NCI-H526 treated with DMSO at 0.1 percent for 48 hours (cell line): ENCODE results near the gene PPM1H.
"Not testable (repeated sequence)": the region's sequence is repeated elsewhere in the genome, so short reads cannot be mapped to it uniquely, and the experiment has no call there.

Source experiments
- DNase-seq: peaks from one replicate; lab custom pipeline; 2025; lab: John Stamatoyannopoulos, UW

Gene PPM1H

DNA sequence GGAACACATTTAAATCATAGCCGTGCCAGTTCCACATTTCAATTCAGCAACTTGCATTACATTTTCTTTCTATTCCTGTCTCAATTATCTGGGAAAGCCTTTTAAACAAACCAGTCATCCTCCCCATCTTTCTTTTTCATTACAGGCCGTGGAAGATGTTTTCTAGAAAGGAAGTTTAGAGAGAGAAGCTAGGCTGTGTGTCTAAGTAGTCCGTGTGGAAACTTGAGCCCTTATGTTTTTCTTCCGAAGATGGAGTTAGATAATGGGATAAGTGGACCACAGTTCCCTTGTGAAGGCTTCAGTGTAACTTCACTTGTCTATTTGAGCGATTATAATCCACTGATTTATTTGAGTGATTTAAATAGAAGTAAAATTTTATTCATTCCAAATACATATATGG lies 12.4 kb upstream of the PPM1H start:
- no peak for DNase-seq

DNA sequence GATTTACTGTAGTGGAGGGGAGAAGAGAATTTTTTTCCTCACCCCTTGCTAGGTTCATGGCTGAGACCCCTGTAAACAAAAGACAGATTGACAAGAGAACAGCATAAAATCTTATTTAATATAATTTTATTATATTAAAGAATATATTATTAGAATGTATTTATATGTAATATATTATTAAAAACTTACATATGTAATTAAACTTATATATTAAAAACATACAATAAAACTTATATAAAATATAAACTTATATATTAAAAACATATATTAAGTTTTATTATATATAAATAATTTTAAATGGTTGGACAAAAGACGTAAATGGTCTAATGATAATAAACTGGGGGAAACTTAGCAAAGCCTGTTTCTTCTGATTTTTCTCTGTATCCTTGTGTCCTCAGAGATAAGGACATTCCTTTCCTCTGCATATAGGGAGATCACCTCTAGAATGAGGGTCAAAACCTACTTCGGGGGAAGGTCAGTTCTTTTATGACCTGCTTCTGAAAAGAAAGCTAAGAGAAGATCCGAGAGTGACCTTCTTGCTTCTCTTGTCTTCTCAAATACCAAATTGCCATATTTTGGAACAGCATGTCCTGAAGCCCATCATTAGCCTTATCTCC lies 8.9 kb upstream of the PPM1H start:
- no peak for DNase-seq

DNA sequence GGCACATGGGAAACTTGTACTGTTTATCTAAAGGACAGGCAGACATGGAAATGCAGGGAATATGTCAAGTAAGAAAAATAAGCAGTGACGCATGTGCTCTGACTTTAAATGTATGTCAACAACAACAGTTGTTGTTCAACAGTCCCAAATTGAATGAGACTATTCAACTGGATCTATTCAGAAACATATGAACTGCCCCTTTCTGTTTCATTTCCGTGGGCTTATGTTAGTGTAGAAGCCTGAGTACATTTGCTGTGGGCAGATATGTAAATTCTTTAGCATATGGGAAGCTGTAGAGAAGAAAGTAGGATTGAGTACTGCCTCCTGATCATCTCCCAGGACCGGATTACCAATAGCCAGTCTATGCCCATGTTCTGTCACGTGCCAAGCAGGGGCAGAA lies 7.4 kb upstream of the PPM1H start:
- DNase-seq = not testable (repeated sequence)

DNA sequence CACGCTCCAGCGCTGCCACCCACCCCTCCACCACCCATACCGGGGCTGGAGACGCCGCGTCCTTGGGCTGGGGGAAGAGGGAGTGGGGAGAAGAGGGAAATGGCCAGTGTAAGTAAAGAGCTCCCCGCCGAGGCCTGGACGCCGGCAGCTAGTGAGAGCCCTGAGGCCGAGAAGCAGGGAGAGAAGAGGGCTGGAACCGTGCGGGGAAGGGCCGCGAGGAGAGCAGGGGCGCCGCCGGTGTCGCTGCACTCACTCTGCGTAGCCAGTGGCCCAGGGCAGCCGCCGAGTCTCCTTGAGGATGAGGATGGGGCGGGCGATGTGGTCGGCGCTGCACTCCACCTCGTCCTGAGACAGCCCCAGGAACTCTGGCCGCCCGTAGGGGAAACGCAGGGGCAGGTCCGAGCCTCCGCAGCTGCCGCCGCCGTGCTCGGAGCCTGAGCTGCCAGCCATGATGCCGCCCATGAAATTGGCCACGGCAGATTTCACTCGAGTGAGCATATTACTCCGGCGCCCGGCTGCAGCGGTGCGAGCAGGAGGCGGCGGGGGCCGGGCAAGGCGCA lies 631 bp downstream of the PPM1H start:
- peak; percentile 30 for DNase-seq

DNA sequence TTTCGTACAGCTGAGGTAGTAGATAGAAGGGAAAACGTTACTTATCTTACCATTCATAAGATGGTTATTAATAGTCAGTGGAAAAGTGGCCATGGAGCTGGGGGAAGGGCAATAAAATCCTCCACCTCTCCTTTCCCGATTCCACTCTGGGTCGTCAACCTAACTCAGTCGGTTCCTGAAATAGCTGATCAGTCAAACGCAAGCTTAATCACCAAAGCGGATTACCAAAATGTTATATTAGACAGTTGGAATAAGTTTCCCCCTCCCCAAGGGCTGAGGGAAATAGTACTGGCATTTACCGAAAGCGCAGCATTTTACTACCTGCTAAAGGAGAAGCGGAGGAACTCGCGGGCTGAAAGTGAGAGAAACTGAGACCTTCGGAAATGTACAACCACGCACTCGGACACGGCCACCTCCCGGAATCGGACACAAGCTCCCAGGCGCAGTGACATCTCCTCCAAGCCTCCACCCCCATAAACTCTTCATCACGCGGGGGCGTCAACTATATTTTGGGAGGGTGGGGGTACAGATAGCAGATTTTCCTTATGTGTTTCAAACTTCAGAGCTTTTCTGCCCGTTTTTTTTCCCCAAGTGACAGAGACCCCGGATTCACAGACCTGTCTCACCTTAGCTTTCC lies 1.2 kb downstream of the PPM1H start:
- DNase-seq = peak; percentile 69

DNA sequence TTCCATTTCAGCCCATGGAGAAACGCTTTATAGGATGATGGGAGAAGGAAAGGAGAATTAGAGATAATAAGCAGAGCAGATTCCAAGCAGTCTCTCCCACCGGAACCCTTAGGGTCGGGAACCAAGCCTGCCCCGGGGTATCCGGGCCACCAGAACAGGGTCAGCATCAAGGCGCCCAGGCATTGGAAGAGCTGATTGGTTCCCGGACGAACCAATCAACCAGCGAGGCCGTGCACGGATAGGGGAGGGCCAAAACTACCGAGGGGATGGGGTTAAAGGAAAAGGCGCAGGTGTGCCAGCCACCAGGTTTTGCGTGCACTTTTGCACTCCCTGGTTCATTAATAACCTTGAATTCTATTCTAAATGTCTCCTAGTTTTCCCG lies 1.7 kb downstream of the PPM1H start:
- DNase-seq = peak; percentile 85

DNA sequence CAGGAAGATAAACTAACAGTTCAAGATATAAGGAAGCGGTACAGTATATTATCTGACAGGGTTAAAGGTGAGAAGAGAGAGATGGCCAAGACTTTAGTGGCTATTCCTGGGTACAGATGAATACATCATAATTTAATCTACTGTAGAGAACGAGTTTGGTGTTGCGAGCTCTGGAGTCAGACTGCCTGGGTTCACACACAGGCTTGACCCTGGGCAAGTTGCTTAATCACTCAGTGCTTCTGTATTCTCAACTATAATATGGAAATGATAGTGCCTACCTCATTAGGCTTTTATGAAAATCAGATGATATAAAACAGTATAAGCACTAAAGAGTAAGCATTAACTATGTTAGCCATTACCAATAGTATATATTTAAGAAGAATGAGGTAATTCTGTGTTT lies 3.5 kb downstream of the PPM1H start:
- peak; percentile 74 for DNase-seq

DNA sequence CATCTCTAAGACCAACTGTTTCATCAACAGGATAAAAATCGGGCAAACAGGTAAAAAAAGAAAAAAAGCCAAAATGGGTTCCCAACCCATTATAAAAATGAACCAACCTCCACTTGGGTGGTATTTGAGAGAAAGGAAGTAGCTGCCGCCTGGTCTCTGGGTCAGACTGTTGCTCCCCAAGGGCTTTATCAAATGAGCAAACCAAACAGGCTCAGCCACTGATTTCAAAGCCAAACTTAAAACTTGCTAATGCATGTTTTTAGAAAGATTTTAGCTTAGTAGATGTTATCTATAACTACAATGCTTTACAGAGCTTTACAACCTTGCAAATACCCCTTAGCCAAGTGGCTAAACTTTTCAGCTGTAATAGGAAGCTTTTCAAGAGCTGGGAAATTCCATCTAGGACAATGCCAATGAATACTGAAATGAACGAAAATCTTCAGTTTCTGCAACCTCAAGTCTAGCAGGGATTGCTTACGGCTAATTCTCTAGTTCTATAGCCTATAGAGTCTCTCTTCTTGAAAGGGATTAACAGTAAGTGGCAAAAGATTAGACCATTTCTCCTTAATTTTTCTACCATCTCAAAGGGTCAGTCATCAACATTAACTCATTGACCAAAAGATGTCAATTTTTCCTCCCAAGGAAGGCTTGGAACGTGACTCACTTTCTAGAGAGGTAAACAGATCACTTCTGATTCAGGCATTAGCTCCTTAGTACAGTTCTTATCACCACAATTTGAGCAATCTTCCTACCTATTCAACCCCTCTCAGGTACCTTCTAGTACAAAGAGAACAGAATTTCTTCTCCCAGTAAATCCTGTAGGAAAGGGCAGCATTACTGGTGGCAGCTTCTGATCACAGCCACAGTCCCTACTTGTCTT lies 4.2 kb downstream of the PPM1H start:
- no peak for DNase-seq

DNA sequence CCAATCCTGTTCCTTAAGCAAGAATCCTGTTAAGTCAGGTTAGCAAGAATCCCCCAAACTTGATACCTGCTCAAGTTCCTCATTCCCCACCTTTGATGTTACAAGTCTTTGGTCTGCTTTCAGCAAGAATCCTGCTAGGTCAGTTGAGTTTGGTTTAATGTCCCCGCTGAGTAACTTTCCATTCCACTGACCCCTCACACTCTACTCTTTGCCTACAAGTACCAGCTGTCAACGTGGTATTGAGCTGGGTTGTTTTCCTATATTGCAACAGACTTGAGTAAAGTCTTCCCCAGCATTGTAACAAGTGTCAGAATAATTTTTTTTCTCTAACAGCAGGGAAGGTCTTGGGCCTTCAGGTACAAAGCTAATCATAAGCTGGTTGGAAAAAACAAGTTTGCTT lies 6.3 kb downstream of the PPM1H start:
- no peak for DNase-seq

DNA sequence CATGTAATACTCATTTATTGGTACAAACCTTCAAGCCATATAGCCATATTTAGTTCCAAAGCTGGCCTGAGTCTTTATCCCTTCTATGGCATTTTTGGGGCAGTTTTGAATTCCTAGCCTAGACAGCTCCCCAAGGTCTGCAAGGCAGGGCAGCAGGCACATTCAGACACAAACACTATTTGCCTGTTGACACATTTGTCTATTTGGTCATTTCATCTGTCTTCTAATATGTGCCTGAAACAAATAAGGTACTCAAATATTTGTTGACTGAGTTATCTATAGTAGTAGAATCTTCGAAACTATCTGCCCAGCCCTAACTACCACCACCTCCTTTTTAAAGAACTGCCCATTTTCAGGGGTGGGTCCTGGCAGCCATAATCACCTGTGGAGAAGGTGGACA lies 9.3 kb downstream of the PPM1H start:
- no peak for DNase-seq

DNA sequence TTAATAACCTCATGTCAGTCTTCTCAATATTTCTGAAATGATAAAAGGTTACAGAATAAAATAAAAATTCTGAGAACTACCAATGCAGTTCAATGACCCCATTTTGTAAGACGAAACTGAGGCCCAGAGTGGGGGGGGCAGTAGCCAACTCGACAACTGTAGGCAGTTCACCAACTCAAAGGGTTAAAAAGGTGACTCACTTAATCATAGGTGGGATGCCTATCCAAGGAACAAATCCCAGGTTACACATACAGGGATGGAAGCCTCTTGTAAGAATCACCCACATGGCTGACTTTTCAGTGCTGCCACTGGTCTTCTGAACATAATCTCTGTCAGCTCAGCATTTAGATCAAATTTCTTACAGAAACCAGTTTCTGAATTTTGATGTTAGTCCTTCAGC lies 10.9 kb downstream of the PPM1H start:
- DNase-seq = no peak

DNA sequence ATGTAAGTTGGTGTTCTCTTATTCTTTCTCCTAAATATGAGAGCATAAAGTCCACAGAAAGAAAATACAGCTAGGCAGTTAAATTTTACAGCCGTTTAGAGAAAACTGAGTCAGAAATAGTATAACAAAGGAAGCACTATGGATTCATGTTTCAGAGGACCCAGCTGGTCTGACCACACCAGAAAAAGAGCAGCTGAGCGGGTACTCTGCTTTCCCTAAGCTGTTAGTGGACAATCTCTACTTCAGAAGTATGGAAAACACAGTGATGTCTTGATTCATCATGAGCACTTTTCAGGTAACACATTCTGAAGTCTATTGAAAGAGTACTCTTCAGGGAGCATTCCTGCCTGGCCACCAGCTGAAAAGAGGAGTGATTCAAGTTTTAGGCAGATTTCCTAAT lies 12.4 kb downstream of the PPM1H start:
- DNase-seq = peak; percentile 83

DNA sequence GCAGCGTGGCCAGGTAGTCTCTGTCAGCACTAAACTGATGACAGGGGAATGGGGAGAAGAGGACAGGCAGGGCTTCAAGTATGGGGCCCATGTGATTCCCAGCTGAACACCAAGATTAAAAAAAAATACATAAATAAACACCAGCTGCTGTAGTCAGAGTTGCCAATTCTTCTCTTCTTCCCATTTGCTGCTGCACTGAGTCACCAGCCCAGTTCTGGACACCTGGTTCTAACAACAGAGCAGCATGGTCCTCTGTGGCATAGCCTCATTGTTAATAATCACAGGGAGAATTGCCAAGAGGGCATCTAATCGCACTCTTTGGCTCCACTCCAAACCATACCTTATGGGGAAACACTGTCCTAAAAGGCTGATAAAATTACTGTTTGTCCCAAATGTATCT lies 15.1 kb downstream of the PPM1H start:
- no peak for DNase-seq

DNA sequence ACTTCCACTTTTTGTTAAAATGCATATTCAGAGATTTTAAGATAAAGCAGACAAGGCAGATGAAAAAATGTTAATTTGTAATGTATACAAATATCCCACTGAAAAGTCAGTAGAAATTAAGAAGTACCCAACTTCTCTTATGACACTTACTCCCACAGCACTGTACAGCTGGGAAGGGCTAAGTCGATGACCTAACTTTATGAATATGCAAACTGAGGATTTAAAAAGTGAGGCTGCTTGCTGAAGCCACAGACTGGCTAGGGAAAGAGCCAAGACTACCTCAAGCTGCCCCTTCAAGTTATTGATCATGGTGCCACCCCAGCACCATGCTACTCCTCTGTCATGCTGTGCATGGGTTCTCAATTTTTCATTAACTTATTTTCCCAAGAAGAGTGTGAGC lies 17.0 kb downstream of the PPM1H start:
- peak; percentile 43 for DNase-seq

DNA sequence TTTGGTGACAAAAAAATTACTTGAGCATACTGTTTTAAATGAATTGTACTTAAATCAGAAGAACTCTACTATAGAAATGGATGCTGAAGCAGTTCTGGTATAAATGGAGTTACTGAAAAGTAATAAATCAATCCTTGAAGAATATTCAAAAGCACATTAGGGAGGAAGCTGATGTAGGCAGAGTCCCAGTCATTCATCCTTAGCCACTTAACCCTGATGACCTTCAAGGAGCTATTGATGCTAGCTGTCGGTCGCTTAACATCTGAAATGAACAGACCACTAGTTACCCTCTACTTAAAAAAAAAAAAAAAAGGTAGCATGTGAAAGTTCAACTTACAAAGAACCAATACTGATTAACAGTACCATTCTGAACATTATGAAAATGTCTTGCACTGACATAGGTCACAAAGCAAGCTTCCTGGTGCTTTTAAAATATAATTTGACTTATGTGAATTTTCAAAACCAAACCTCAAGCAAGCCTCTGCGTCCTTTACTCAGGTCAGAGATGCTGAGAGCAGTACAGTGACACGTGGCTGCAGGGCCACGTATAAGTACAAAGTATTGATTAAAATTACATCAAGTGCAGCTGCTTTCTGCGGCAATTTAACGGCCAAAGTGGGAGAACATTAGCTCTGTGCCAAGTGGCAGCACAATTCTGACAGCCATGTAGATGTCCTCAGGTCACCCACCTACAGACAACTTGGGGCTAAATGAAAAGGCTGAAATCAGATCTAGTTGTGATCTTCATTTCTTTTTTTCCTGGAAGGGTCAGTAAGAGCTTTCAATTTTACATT lies 18.1 kb downstream of the PPM1H start:
- no peak for DNase-seq

DNA sequence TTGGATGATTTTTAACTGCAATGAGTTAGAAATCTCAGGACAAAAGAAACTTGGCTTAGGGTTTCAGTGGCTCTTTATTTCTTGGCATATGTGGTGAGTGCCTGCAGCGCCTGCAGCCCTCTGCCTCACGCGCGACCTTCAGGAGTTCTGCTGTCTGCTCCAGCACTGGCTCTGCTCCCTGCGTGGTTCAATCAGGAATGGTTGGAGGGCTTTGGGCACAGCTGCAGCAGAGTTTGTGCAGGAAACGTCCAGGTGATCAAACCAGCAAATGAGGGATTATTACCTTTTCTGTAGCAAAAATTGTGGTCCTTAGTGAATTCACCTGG lies 19.8 kb downstream of the PPM1H start:
- DNase-seq = no peak

DNA sequence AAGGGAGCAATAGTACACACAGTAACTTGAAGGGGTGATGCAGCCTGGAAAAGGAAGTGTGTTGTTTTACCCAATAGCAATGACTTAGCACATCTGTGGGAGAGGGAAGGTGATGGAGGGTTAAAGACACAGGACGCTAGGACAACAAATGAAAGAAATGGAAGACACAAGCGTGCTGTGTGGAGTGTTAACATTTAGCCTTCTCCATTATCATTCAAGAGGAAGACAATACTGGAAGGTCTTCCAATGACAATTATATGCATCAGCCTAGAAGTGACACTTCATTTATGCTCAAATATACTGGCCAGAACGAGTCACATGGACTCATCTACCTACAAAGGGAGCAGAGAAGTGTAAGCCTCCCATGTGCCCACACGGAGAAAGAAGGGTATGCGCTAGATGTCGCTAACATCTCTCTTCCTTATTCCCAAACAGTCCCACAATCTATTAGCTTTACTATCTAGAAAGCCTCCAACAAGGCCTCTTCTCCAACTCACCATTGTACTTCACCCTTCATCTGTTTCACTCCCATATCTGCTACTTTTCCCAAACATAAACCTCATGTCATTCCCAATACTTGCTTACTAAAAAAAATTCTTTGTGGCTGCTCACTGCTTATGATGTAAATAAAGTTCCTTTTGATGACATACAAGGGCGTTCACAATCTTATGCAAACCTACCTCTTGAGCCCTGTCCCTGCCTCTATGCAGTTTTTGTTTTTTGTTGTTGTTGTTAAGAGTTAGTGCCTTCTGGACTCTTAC lies 20.3 kb downstream of the PPM1H start:
- DNase-seq = no peak

DNA sequence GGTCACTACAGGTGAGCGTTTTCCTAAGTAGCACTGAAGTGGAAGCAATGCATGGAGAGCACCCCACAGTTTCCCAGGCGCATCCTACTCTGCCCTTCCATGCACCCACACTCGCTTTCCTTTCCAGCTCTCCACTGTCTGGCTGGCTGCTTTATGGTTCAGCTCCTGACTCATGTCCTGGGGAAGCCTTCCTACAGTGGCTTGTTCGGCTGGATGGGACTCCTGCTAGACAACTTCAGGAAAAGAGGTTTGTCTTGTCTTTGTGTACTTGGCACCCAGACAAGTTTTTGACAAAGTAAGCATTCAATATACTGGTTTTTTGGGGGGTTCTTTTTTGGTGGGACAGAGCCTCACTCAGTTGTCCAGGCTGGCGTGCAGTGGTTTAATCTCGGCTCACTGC lies 21.6 kb downstream of the PPM1H start:
- DNase-seq = no peak

DNA sequence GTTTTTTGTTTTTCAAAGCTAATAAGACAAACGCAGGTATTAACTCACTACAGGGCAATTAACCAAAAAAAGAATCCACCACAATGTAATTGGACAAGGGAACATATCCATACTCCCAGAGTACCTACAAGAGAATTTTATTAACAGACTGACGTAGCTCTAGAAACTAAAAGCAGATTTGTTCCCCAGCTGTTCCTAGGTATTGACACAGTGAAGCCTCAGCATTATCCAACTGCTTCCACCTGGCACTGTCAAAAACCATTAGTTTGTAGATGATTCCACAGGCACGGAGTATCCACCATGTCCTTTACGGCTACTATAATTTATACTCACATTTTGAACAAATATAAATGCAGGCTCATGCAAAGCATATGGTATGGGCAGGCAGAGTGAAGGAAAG lies 22.3 kb downstream of the PPM1H start:
- DNase-seq = no peak

DNA sequence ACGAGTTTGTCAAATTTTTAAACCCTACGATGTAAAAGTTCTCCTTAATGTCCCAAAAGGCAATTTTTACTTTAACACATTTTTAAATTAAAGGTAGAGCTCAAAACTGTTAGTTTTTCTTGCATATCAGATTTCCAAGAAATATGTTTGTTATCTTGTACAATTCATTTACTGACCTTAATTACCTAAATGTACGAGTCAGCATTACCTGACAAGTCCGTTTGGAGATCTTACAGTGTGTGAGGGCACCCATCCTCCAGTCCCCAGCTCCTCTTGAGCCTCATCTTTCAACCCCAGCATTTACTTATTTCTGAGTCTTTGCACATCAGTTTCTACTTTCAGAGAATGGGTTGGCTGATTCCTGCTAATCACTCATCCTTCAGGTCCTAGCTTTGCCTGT lies 23.7 kb downstream of the PPM1H start:
- no peak for DNase-seq

DNA sequence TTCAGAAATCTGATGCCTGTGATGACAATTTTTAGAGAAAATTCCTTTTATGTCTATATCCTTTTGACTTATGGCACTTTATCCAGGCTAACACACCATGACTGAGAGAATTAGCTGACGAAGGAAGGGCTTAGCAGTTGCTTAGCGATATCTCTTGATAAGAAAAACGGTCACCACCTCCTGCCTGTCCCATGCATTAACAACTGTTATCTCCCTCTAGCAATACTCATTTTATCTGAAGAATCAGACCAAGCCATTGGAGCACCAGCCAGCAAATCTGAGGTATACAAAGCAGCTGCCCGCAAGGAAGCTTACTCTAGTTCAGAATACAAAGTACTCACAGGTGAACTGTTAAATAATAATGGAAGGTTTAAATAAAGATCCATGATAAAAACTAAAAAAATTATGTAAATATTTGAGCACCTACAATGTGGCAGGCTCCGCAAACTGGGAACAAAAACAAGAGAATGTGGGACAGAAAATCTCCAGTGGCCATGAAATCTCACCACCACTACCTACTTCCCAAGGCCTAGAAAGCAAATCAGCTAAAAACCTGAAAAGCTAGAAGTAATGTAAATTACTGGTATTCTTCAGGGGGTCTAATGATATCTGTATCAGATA lies 24.3 kb downstream of the PPM1H start:
- peak; percentile 88 for DNase-seq
